Motor neuron (in vitro differentiated cells): Measurements from ENCODE around the gene SMIM29. TPM values are rescaled to one million over a fixed set of nuclear protein-coding genes. Genes with fewer than 3 reads are reported as not detected.
"Not testable (repeated sequence)": the region's sequence is repeated elsewhere in the genome, so short reads cannot be mapped to it uniquely, and the experiment has no call there.

Experiments used
- ATAC-seq, 8 experiments: fragments of 200-7000 bp; cut with Tn5 transposase; replicated peaks in 6 of 8; 2 replicates each; pipeline ENCODE4 v1.8.0; 2021; ENCODE audit warnings: mild to moderate bottlenecking in 8 of 8, moderate library complexity in 8 of 8
- H3K27ac ChIP-seq, 2 donors: fragments of 250-450 bp; sonication (Bioruptor Pico); 2 replicates each; pipeline ENCODE4 v1.9.0; 2021; ENCODE audit warnings: antibody characterized with exemption in 2 of 2, mild to moderate bottlenecking in 2 of 2, moderate library complexity in 1 of 2
- H3K4me1 ChIP-seq, 2 donors: fragments of 250-450 bp; sonication (Bioruptor Pico); replicated peaks in 1 of 2; 2 replicates each; pipeline ENCODE4 v1.6.1; 2021; ENCODE audit warnings: antibody characterized with exemption in 2 of 2, mild to moderate bottlenecking in 2 of 2, moderate library complexity in 1 of 2
- H3K4me3 ChIP-seq, 5 donors: fragments of 250-450 bp; sonication (Bioruptor Pico); 2 replicates each; pipeline ENCODE4 v1.9.0; 2021; ENCODE audit warnings: antibody characterized with exemption in 5 of 5, mild to moderate bottlenecking in 5 of 5, moderate library complexity in 4 of 5
- WGBS, 10 experiments: fragments of 450-650 bp; shearing (Covaris generic); methylation state at CpG; one replicate each; pipeline ENCODE4 v1.0.0; 2022; 5-methylcytosine and 5-hydroxymethylcytosine counted together
- in situ Hi-C, 9 experiments: fragments of 400-800 bp; cut with MboI; loops; one replicate each; pipeline ENCODE4 v1.15.0; 2021; ENCODE audit warnings: low sequenced_read_pairs in 9 of 9, low pct_unique_long_range_greater_than_20kb in 2 of 9; ENCODE audit not compliant: unreplicated experiment in 9 of 9
- total RNA-seq, 8 experiments: library from RNA; unstranded; fragments of 300-600 nt; gene quantifications; 2 replicates each; pipeline versions ENCODE4 v1.2.3 to v1.2.4, GENCODE V29; 2022

SMIM29 gene
- total RNA-seq, 8 experiments from 2014 or later: 8.1 to 62.9 (median 23.8) TPM

DNA sequence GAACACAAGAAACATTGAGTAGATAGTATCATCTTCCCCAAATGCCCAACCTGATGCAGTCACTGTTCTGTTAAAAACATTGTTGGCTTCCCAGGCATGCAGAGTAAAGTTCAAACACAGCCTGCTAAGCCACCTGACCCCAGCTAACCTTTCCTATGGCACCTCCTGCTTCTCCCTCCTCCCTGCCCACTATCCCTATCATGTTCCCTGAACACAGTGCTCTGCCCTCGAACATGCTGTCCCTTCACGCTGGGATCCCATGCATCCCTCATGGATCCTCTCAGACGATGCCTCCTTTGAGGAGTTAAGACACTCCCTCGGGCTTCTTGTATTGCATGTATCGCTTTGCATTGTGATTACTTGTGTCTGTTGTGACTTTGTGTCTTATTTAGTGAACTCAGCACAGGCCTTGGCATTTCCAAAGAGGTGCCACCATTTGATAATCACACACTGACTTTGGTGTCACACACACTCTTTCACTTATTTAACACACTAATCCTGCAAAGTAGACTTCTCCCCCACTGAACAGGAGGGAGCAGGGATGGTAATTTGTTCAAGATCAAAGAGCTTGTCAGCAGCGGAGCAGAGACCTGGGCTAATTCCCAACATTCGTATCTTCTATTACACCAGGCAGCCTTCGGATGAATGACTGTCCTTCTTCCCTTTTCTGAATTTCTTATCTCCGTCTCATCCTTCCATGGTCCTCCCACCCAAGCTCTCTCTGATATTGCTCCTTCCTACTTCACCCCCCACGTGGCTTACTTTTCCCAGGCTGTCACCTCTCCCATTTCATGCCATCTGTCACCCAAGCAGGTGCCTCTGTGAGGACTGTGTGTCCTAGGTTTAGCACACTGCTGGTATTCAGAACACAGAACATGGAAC, 28.3 kb upstream of the SMIM29 start:
- in situ Hi-C loops: no loop called here

DNA sequence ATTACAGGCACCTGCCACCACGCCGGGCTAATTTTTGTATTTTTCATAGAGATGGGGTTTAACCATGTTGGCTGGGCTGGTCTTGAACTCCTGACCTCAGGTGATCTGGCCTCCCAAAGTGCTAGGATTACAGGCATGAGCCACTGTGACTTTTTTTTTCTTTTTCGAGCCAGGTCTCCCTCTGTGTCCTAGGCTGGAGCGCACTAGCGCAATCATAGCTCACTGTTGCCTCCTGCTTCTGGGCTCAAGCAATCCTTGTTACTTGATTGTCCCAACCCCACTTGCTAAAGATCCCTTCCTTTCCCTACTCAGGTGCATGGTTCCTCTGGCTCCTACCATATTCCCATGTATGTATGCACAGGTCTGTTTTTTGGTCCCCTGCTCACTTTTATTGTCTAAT, 27.4 kb upstream of the SMIM29 start:
- ATAC-seq: no peak
- in situ Hi-C loops: no loop called here
- H3K4me3 ChIP-seq: no peak overlapping the region
- H3K4me1 ChIP-seq: no peaks in the 10 kb centered on the region
- WGBS, 10 experiments: 79 to 100% (median 89%) methylated on average over 1 to 4 of the region's 5 CpGs; no CpG with 5 or more reads in 3 of the 10 experiments
- H3K27ac ChIP-seq: no peak overlapping the region

More for the DNA sequence above, 28.3 kb upstream of the SMIM29 start:
- no peak for ATAC-seq
- Histone ChIP-seq H3K27ac (no peak overlapping the region), H3K4me3 (no peak overlapping the region), H3K4me1 (no peaks in the 10 kb centered on the region)
- 64 to 82% (median 76%) methylated on average over 1 to 8 of the region's 10 CpGs; no CpG with 5 or more reads in 2 of the 10 experiments for WGBS, 10 experiments

DNA sequence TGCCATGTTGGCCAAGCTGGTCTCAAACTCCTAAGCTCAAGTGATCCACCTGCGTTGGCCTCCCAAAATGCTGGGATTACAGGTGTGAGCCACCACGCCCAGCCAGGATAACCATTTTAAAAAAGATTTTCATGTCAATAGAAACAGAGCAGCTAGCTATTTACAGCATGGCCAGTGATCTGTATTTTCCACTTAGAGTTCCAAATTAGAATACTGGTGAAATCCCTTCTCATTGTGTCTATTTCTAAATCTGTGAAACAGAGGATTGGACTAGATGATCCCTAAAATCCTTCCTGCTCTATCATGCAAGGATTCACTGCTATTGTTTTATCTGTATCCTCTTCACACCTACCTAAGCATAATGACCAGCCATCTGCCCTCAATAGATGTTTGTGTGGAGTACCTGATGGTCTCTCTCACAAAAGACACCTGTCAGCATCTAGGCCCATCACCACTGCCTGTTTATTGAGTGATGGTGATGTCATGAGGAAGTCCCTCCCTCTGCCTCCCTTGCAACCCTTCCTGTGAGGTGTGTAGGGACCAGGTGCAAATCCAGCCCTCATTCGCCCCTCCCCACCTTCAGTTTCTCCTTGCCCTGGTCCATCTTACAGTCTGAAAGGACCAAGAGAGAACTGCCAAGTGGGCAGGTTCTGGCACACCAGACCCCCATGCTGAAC, 26.5 kb upstream of the SMIM29 start:
- in situ Hi-C loops: no loop called here

DNA sequence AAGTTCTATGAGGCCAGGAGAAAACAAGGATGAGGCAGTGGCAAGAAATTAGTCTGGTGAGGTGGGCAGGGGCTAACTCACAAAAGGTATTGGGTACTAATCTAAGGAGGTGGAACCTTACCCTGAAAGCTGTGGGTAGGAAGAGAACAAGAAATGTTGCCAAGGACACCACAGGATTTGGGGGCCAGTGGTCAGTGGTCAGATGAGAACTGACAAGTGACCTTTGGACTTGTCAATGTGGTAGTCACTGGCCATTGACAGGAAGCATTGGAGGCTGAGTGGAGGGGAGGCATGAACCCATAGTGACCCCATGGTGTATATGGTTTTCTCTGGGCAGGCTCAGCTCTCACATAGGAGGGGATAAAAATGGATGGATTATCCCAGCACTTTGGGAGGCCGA, 25.3 kb upstream of the SMIM29 start:
- in situ Hi-C loops: loop anchor here in 1 of 9 experiments (25.0 kb wide), 1 partner anchor 138 kb away; no protein-coding TSS in a partner anchor
- Histone ChIP-seq H3K4me3 (no peak overlapping the region), H3K4me1 (no peaks in the 10 kb centered on the region), H3K27ac (no peak overlapping the region)
- no peak for ATAC-seq
- 89 to 100% (median 100%) methylated on average over 1 of the region's 1 CpG; no CpG with 5 or more reads in 7 of the 10 experiments for WGBS, 10 experiments

More for the DNA sequence above, 26.5 kb upstream of the SMIM29 start:
- 17 to 100% (median 95%) methylated on average over 1 to 3 of the region's 3 CpGs; no CpG with 5 or more reads in 2 of the 10 experiments for WGBS, 10 experiments
- Histone ChIP-seq H3K4me3 (no peak overlapping the region), H3K4me1 (no peaks in the 10 kb centered on the region), H3K27ac (no peak overlapping the region)
- no peak for ATAC-seq

DNA sequence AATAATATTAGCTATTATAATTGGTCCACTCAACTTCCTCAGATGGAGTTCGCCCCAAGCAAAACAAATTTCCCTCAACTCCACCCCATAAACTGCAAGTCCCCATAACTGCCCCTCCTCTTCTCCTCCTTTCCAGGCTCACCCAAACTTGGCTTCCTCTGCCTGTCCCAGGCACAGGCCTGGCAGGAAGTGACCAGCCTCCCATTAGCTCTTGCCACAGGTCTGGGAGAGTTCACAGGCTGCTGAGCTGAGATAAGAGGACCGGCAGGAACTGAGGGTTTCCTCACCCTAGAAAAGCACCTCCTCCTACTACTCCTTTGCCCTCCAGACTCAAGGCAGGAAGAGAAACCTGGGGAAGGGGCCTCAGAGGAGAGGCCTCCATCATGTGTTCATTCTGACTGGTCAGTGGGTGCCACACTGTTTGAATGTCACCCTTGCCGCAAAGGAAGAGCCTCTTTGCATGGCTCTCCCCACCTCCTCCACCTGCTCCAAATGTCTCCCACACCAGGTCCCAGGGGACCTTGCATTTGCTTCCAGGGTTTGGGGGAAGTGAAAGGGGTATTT, 24.5 kb upstream of the SMIM29 start:
- in situ Hi-C loops: loop anchor here in 1 of 9 experiments (25.0 kb wide), 1 partner anchor 139 kb away; no protein-coding TSS in a partner anchor
- Histone ChIP-seq H3K27ac (no peak overlapping the region), H3K4me1 (no peaks in the 10 kb centered on the region), H3K4me3 (no peak overlapping the region)
- no peak for ATAC-seq
- WGBS, 10 experiments: 83 to 100% (median 96%) methylated on average over 1 to 3 of the region's 3 CpGs; no CpG with 5 or more reads in 6 of the 10 experiments

DNA sequence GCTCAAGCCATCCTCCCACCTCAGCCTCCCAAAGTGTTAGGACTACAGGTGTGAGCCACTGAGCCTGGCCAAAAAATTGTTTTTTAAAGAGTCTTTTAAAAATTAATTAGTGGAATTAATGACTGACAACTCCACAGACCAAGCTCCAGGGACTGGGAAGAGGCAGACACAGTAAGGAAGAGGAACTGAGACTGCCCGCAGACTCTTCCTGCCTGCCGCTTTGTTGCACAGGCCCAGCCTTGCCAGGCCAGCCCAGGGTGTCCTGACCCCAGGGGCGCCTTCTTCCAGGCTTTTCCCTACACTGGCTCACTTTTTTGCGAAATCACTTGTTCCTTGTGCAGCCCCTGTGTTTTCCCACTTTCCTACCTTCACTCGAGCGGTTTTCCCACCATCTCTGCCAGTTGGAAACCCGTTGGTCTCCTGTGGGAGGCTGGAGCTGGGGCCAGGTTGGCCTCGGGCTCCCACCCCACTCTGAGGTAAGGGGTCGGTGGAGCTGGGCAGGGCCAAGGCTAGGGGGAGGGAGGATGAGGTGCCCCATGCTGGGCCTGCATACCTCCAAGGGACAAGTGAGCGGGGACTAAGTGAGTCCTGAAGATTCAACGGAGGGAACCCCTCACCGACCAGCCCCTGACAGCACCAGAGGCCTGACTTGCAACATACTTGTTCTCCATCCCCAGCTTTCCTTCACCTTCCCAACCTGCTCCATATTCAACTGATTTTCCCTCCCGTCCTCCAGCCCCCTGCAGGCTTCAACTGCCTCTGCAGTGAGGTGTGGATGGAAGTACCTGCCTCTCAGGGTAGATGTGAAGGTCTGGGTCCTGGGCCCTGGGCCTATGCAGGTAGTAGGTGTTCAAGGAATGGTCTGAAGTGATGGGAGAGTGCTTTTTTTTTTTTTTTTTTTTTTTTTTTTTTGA, 23.5 kb upstream of the SMIM29 start:
- Histone ChIP-seq H3K27ac (no peak overlapping the region), H3K4me1 (no peaks in the 10 kb centered on the region), H3K4me3 (no peak overlapping the region)
- WGBS, 10 experiments: 80 to 100% (median 94%) methylated on average over 1 to 7 of the region's 13 CpGs; no CpG with 5 or more reads in 2 of the 10 experiments
- ATAC-seq: no peak
- in situ Hi-C loops: loop anchor here in 1 of 9 experiments (25.0 kb wide), 1 partner anchor 140 kb away; no protein-coding TSS in a partner anchor

DNA sequence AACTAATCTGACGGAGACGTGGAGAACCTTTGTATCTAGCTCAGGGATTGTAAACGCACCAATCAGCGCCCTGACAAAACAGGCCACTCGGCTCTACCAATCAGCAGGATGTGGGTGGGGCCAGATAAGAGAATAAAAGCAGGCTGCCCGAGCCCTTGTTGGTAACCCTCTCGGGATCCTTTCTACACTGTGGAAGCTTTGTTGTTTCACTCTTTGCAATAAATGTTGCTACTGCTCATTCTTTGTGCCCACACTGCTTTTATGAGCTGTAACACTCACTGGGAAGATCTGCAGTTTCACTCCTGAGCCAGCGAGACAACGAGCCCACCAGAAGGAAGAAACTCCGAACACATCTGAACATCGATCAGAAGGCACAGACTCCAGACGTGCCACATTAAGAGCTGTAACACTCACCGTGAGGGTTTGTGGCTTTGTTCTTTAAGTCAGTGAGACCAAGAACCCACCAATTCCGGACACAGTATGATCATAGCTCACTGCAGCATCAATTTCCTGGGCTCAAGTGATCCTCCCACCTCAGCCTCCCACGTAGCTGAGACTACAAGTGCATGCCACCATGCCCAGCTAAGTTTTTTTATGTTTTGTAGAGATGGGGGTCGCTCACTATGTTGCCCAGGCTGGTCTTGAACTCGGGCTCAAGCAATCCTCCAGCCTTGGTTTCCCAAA, 21.0 kb upstream of the SMIM29 start:
- not testable (repeated sequence) for H3K4me3 ChIP-seq, H3K27ac ChIP-seq, ATAC-seq, H3K4me1 ChIP-seq
- in situ Hi-C loops: loop anchor here in 1 of 9 experiments (25.0 kb wide), 1 partner anchor 143 kb away; no protein-coding TSS in a partner anchor
- 75 to 100% (median 93%) methylated on average over 1 to 8 of the region's 17 CpGs; no CpG with 5 or more reads in 1 of the 10 experiments for WGBS, 10 experiments

DNA sequence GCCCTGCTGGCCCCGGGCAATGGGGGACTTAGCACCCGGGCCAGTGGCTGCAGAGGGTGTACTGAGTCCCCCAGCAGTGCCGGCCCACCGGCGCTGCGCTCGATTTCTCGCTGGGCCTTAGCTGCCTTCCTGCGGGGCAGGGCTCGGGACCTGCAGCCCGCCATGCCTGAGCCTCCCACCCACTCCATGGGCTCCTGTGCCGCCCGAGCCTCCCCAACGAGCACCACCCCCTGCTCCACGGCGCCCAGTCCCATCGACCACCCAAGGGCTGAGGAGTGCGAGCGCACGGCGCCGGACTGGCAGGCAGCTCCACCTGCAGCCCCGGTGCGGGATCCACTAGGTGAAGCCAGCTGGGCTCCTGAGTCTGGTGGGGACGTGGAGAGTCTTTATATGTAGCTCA, 20.3 kb upstream of the SMIM29 start:
- H3K4me3 ChIP-seq, H3K4me1 ChIP-seq, H3K27ac ChIP-seq, ATAC-seq: not testable (repeated sequence)
- in situ Hi-C loops: loop anchor here in 1 of 9 experiments (25.0 kb wide), 1 partner anchor 143 kb away; no protein-coding TSS in a partner anchor
- no CpG with 5 or more reads among the region's 25 CpGs for WGBS, 10 experiments

DNA sequence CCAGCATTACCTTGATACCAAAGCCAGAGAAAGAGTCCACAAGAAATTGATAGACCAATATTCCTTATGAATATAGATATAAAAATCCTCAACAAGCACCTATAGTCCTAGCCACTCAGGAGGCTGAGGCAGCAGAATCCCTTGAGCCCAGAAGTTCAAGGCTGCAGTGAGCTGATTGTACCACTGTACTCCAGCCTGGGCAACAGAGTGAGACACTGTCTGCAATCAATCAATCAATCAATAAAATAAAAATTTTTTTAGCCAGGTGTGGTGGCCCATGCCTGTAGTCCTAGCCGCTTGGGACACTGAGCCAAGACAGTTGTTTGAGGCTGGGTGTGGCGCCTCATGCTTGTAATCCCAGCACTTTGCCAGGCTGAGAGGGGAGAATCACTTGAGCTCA, 18.9 kb upstream of the SMIM29 start:
- Histone ChIP-seq H3K4me3 (no peak overlapping the region), H3K27ac (no peak overlapping the region), H3K4me1 (no peaks in the 10 kb centered on the region)
- no peak for ATAC-seq
- in situ Hi-C loops: loop anchor here in 1 of 9 experiments (25.0 kb wide), 1 partner anchor 145 kb away; no protein-coding TSS in a partner anchor
- 83 to 100% (median 95%) methylated on average over 1 to 2 of the region's 2 CpGs; no CpG with 5 or more reads in 4 of the 10 experiments for WGBS, 10 experiments

DNA sequence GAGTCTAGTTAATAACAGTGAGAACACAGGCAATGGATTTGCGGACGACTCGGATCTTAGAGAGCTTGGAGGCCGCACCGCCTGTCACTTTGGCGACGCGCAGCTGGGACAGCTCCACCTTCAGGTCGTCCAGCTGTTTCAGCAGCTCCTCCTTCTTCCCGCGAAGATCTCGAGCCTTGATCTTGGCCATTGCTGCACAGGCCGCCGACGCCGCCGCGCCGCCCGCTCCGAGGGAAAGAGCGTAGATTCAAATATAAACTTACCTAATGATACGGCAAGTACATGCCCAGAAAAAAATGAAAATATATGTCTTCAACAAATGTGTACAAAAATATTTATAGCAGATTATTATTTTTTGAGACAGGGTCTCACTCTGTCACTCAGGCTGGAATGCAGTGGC, 14.7 kb upstream of the SMIM29 start:
- in situ Hi-C loops: loop anchor here in 1 of 9 experiments (25.0 kb wide), 1 partner anchor 149 kb away; no protein-coding TSS in a partner anchor
- H3K4me1 ChIP-seq, H3K4me3 ChIP-seq, ATAC-seq, H3K27ac ChIP-seq: not testable (repeated sequence)
- 87 to 100% (median 93%) methylated on average over 1 to 16 of the region's 23 CpGs; no CpG with 5 or more reads in 3 of the 10 experiments for WGBS, 10 experiments

DNA sequence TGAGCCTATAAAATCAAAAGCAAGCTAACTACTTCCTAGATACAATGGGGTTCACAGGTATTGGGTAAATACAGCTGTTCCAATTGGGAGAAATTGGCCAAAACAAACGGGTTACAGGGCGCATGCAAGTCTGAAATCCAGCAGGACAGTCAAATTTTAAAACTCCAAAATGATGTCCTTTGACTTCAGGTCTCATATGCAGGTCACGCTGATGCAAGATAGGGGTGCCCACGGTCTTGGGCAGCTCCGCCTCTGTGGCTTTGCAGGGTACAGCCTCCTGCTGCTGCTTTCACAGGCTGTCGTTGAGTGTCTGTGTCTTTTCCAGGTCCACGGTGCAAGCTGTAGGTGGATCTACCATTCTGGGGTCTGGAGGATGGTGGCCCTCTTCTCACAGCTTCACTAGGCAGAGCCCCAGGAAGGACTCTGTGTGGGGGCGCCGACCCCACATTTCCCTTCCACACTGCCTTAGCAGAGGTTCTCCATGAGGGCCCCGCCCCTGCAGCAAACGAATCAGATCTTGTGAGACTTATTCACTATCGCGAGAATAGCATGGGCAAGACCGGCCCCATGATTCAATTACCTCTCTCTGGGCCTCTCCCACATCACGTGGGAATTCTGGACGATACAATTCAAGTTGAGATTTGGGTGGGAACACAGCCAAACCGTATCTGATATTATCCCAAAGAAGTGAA, 11.9 kb upstream of the SMIM29 start:
- in situ Hi-C loops: loop anchor here in 1 of 9 experiments (25.0 kb wide), 1 partner anchor 152 kb away; no protein-coding TSS in a partner anchor
- Histone ChIP-seq H3K4me3 (no peak overlapping the region), H3K27ac (no peak overlapping the region), H3K4me1 (no peaks in the 10 kb centered on the region)
- no peak for ATAC-seq
- WGBS, 10 experiments: 68 to 91% (median 79%) methylated on average over 5 to 17 of the region's 17 CpGs; no CpG with 5 or more reads in 2 of the 10 experiments
